ENCODE data around the gene RELCH. TPM values are rescaled to one million over a fixed set of nuclear protein-coding genes. Genes with fewer than 3 reads are reported as not detected.
"Not testable (repeated sequence)": the region's sequence is repeated elsewhere in the genome, so short reads cannot be mapped to it uniquely, and the experiment has no call there.

The RELCH gene
- total and polyA plus RNA-seq, 10 of the 15 experiments (the other 5 are each of a cell fraction or from before 2014, with no cell fraction given): 3.1 to 23.6 (median 14.5) TPM

GRCh38 chr18:62165583-62165982 is 21.5 kb upstream of the RELCH start:
- no peaks in the 10 kb centered on the region for H3K79me2 ChIP-seq (ENCODE audit: control insufficient read depth, insufficient read depth, low read length)
- intact Hi-C loops (cut with micrococcal nuclease; ENCODE audit: unreplicated experiment) (no loop called here), in situ Hi-C loops (cut with MboI) (no loop called here)
- peak; percentile 34 for ATAC-seq
- RAD21 ChIA-PET (ENCODE audit: unreplicated experiment): no interaction called here
- no peaks in the 10 kb centered on the region for H4K20me1 ChIP-seq (ENCODE audit: control insufficient read depth, insufficient read depth)
- POLR2A ChIA-PET: interaction anchor here (1.0 kb wide), 1 partner anchor 9 kb away, joined by 3 read pairs; no protein-coding TSS in a partner anchor
- H3K27ac ChIP-seq (ENCODE audit: control insufficient read depth, insufficient read depth): no peak overlapping the region
- no peaks in the 10 kb centered on the region for H3K27me3 ChIP-seq (replicated peaks in 1 of 2; ENCODE audit: control insufficient read depth in 2 of 2, insufficient read depth in 2 of 2, low read length in 1 of 2)
- no peak overlapping the region for H3K4me2 ChIP-seq (ENCODE audit: control insufficient read depth, insufficient read depth)
- CTCF ChIA-PET: interaction anchor here (0.7 to 1.1 kb wide), 2 partner anchors 33 to 84 kb away, joined by 3 to 4 read pairs; no protein-coding TSS in a partner anchor
- 3% methylated on average over 3 of the region's 3 CpGs for WGBS (ENCODE audit: insufficient coverage, insufficient replicate concordance, low lambda C conversion rate, missing lambda C conversion rate)
- TF ChIP-seq RUNX3 (IDR thresholded peaks at IDR 0.05; ENCODE audit: low read length): peak; percentile 28; the same call in 1 of the 2 replicates
- TF ChIP-seq, protein P1, sequence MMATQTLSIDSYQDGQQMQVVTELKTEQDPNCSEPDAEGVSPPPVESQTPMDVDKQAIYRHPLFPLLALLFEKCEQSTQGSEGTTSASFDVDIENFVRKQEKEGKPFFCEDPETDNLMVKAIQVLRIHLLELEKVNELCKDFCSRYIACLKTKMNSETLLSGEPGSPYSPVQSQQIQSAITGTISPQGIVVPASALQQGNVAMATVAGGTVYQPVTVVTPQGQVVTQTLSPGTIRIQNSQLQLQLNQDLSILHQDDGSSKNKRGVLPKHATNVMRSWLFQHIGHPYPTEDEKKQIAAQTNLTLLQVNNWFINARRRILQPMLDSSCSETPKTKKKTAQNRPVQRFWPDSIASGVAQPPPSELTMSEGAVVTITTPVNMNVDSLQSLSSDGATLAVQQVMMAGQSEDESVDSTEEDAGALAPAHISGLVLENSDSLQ (IDR thresholded peaks at IDR 0.05): no peak
- no peak for TF ChIP-seq MTA2 (IDR thresholded peaks at IDR 0.05; ENCODE audit: low read depth)
- TF ChIP-seq BCL3 (IDR thresholded peaks at IDR 0.05; ENCODE audit: borderline replicate concordance, insufficient read depth, low read depth, low read length, poor library complexity, severe bottlenecking): no peak
- H3K9me3 ChIP-seq (replicated peaks; ENCODE audit: control insufficient read depth, insufficient read depth, low read length): peaks cover 7% of the 10 kb centered on the region
- H3K36me3 ChIP-seq (ENCODE audit: control insufficient read depth in 2 of 2, insufficient read depth in 2 of 2, low read length in 1 of 2): no peaks in the 10 kb centered on the region; a peak in 1 of 4 replicates
- H3K4me3 ChIP-seq: no peak overlapping the region
- H3K4me1 ChIP-seq (ENCODE audit: control insufficient read depth, insufficient read depth, low read length): no peaks in the 10 kb centered on the region
- SMC1A ChIA-PET (ENCODE audit: uncharacterized antibody, unreplicated experiment): interaction anchor here (1.2 kb wide), 1 partner anchor 84 kb away, joined by 6 read pairs; no protein-coding TSS in a partner anchor
- BruUV-seq (replicated peaks): no TSS peak
- H2AFZ ChIP-seq (ENCODE audit: control insufficient read depth, low read depth, low read length): no peak overlapping the region
- no peak for FAIRE-seq
- no peak for DNase-seq (ENCODE audit: low read depth, low spot score)
- H3K9ac ChIP-seq (ENCODE audit: control insufficient read depth, insufficient read depth, low read length): no peak overlapping the region

- SMC1A ChIA-PET (ENCODE audit: uncharacterized antibody, unreplicated experiment): interaction anchor here (1.2 kb wide), 1 partner anchor 83 kb away, joined by 6 read pairs; no protein-coding TSS in a partner anchor
- FAIRE-seq: not testable (repeated sequence)
These were observed 20.5 kb upstream of the RELCH start for GRCh38 chr18:62166524-62166923.

More at GRCh38 chr18:62166524-62166923, 20.5 kb upstream of the RELCH start:
- H3K9me3 ChIP-seq (replicated peaks; ENCODE audit: control insufficient read depth, insufficient read depth, low read length); H3K9ac ChIP-seq (ENCODE audit: control insufficient read depth, insufficient read depth, low read length); H3K4me2 ChIP-seq (ENCODE audit: control insufficient read depth, insufficient read depth); H2AFZ ChIP-seq (ENCODE audit: control insufficient read depth, low read depth, low read length); BruUV-seq (replicated peaks); POLR2A ChIA-PET; H3K79me2 ChIP-seq (ENCODE audit: control insufficient read depth, insufficient read depth, low read length); in situ Hi-C loops (cut with MboI); H3K27ac ChIP-seq (ENCODE audit: control insufficient read depth, insufficient read depth); H3K27me3 ChIP-seq (replicated peaks in 1 of 2; ENCODE audit: control insufficient read depth in 2 of 2, insufficient read depth in 2 of 2, low read length in 1 of 2); H4K20me1 ChIP-seq (ENCODE audit: control insufficient read depth, insufficient read depth); H3K4me3 ChIP-seq; intact Hi-C loops (cut with micrococcal nuclease; ENCODE audit: unreplicated experiment); H3K4me1 ChIP-seq (ENCODE audit: control insufficient read depth, insufficient read depth, low read length); ATAC-seq; CTCF ChIA-PET; H3K36me3 ChIP-seq (ENCODE audit: control insufficient read depth in 2 of 2, insufficient read depth in 2 of 2, low read length in 1 of 2); RAD21 ChIA-PET (ENCODE audit: unreplicated experiment); DNase-seq (ENCODE audit: low read depth, low spot score): not testable (repeated sequence)
- WGBS (ENCODE audit: insufficient coverage, insufficient replicate concordance, low lambda C conversion rate, missing lambda C conversion rate): 80% methylated on average over 1 of the region's 1 CpG
